K562 (cell line): ENCODE measurements around the gene ZDHHC12. TPM values are rescaled to one million over a fixed set of nuclear protein-coding genes. Genes with fewer than 3 reads are reported as not detected.

Source experiments
- AFF4 ChIP-seq: sonication (generic); formaldehyde crosslinking; IDR thresholded peaks from 2 replicates; pipeline ENCODE4 v1.8.0; 2023; ENCODE audit warnings: mild to moderate bottlenecking, missing genetic modification reagents
- ARID4B ChIP-seq: sonication (generic); formaldehyde crosslinking; IDR thresholded peaks from 2 replicates; pipeline ENCODE4 v1.8.0; 2022; ENCODE audit warnings: mild to moderate bottlenecking, missing genetic modification reagents
- CCAR2 ChIP-seq: fragments of 200-400 bp; formaldehyde crosslinking; IDR thresholded peaks from 2 replicates; pipeline ENCODE4 v1.6.1; 2017; ENCODE audit warnings: mild to moderate bottlenecking, low read depth, low read length
- CXXC5 ChIP-seq: fragments of 250-450 bp; sonication (Bioruptor Pico); IDR thresholded peaks from 2 replicates; pipeline ENCODE4 v1.8.0; 2022; ENCODE audit warnings: inconsistent platforms, mild to moderate bottlenecking, moderate library complexity
- HDAC6 ChIP-seq: IDR thresholded peaks from 2 replicates; pipeline ENCODE4 v1.6.1; 2012; ENCODE audit warnings: low read depth, mild to moderate bottlenecking, control low read depth, inconsistent platforms, low read length, moderate library complexity
- LARP7 ChIP-seq: fragments of 450-650 bp; IDR thresholded peaks from 2 replicates; pipeline ENCODE4 v1.6.1; 2016
- MTA2 ChIP-seq: fragments of 450-650 bp; IDR thresholded peaks from 2 replicates; pipeline ENCODE4 v1.6.1; 2016; ENCODE audit warnings: low read depth
- MTA3 ChIP-seq: fragments of 450-650 bp; formaldehyde crosslinking; IDR thresholded peaks from 2 replicates; pipeline ENCODE4 v1.6.1; 2017; ENCODE audit warnings: mild to moderate bottlenecking, borderline replicate concordance
- NCOA1 ChIP-seq: fragments of 450-650 bp; IDR thresholded peaks from 2 replicates; pipeline ENCODE4 v1.6.1; 2016; ENCODE audit warnings: low read depth
- RCOR1 ChIP-seq, 2 experiments: IDR thresholded peaks; 2 replicates each; pipeline ENCODE4 v1.6.1; 2012; ENCODE audit warnings: low read depth in 2 of 2, low read length in 2 of 2, borderline replicate concordance in 1 of 2, improper control_type of control experiment in 1 of 2
- RHOXF2B ChIP-seq: fragments of 250-450 bp; sonication (Bioruptor Pico); conservative IDR thresholded peaks from 2 replicates; pipeline ENCODE4 v1.5.1; 2021
- TEAD4 ChIP-seq, 2 experiments: sonication (generic) in 1 of 2; formaldehyde crosslinking in 1 of 2; IDR thresholded peaks; 2 replicates each; pipeline versions ENCODE4 v1.6.1 to v1.8.0; 2012 to 2022; ENCODE audit warnings: borderline replicate concordance in 1 of 2, inconsistent platforms in 1 of 2, low read length in 1 of 2, mild to moderate bottlenecking in 1 of 2, missing genetic modification reagents in 1 of 2
- THRA ChIP-seq: fragments of 450-650 bp; IDR thresholded peaks from 2 replicates; pipeline ENCODE4 v1.6.1; 2017; ENCODE audit warnings: mild to moderate bottlenecking, moderate library complexity
- ZNF551 ChIP-seq: fragments of 250-450 bp; sonication (Bioruptor Pico); IDR thresholded peaks from 2 replicates; pipeline ENCODE4 v1.5.0; 2021; ENCODE audit warnings: mild to moderate bottlenecking, moderate library complexity
- ZNF639 ChIP-seq, 2 experiments: fragments of 200-800 bp in 1 of 2; sonication (Bioruptor generic) in 1 of 2; sonication (generic) in 1 of 2; formaldehyde crosslinking in 1 of 2; IDR thresholded peaks in 1 of 2; conservative IDR thresholded peaks in 1 of 2; 2 replicates each; pipeline versions ENCODE4 v1.5.0 to v1.6.1; 2016 to 2020; ENCODE audit warnings: missing compliant biosample characterization in 1 of 2, missing genetic modification characterization in 1 of 2, missing genetic modification reagents in 1 of 2
- polyA plus RNA-seq, 8 experiments: library from polyadenylated mRNA; depleted of rRNA in 4 of 8; stranded (reverse) in 5 of 8; unstranded in 3 of 8; fragments of >200 nt; fragmentation: Nextera tagmentation in 2 of 8; fragmentation: Illumina TruSeq in 1 of 8; extraction: Ambion mirVana in 2 of 8; extraction: Trizol in 1 of 8; gene quantifications; 2 replicates each; pipeline versions ENCODE4 v1.2.1 to v1.2.3, GENCODE V29; 2011 to 2014; ENCODE audit warnings: inconsistent platforms in 1 of 8, missing spikeins in 1 of 8
- total RNA-seq, 7 experiments: library from RNA; depleted of rRNA in 6 of 7; stranded (reverse); fragments of >200 nt in 6 of 7; fragmentation: Illumina TruSeq in 2 of 7; extraction: Trizol in 2 of 7; gene quantifications; 2 replicates each; pipeline versions ENCODE4 v1.2.1 to v1.2.3, GENCODE V29; 2011 to 2021; ENCODE audit warnings: low replicate concordance in 1 of 7

Gene ZDHHC12
- total and polyA plus RNA-seq, 9 of the 15 experiments (the other 6 are each of a cell fraction or from before 2014, with no cell fraction given) = 0.21 to 38.0 (median 13.8) TPM

- no peak for TF ChIP-seq AFF4 (CRISPR knock-in tag)
- TF ChIP-seq RHOXF2B (CRISPR knock-in tag) = no peak; the same call in 1 of the 2 replicates
- 0 out of 2 replicates have a peak, but pooled peaks have one; percentile 57 for TF ChIP-seq HDAC6
- TF ChIP-seq CXXC5 (CRISPR knock-in tag) = peak; percentile 90
- no peak for TF ChIP-seq THRA
- no peak for TF ChIP-seq LARP7
- no peak for TF ChIP-seq ZNF639 (CRISPR knock-in tag; conservative IDR thresholded peaks at IDR 0.05 in 1 of 2, IDR thresholded peaks at IDR 0.05 in 1 of 2)
- peak; percentile 76 to 97; a peak in 3 of 4 replicates for TF ChIP-seq RCOR1 (IDR thresholded peaks at IDR 0.05; ENCODE audit: borderline replicate concordance in 1 of 2, low read depth in 2 of 2, low read length in 2 of 2)
- TF ChIP-seq CCAR2 = no peak
- no peak for TF ChIP-seq MTA3
- no peak for TF ChIP-seq ZNF551 (CRISPR knock-in tag)
- peak; percentile 75 for TF ChIP-seq ARID4B (CRISPR knock-in tag)
- TF ChIP-seq MTA2 = no peak
- TF ChIP-seq NCOA1 = 0 out of 2 replicates have a peak, but pooled peaks have one; percentile 25
- TF ChIP-seq TEAD4 (IDR thresholded peaks at IDR 0.05; ENCODE audit: low read length) = peak; percentile 27; the same call in 1 of the 2 replicates
- TF ChIP-seq TEAD4 (CRISPR knock-in tag; IDR thresholded peaks at IDR 0.05; ENCODE audit: borderline replicate concordance) = no peak
These were observed at the start of gene ZDHHC12 (continued) for GRCh38 chr9:128723866-128724743.
